Breast epithelium (tissue), 4 donors: ENCODE data around the gene VAMP2. TPM values are rescaled to one million over a fixed set of nuclear protein-coding genes. Genes with fewer than 3 reads are reported as not detected.

Experiments
- DNase-seq, 2 donors: peaks; one replicate each; pipeline ENCODE4 v3.0.0-alpha.2; 2019; ENCODE audit warnings: low spot score in 2 of 2
- H3K27ac ChIP-seq, 2 donors: fragments of 200-600 bp; sonication (generic) in 1 of 2; one replicate each; pipeline ENCODE4 v1.5.1; 2016 to 2019; ENCODE audit warnings: mild to moderate bottlenecking in 1 of 2
- H3K27me3 ChIP-seq, 2 donors: fragments of 200-600 bp; sonication (generic) in 1 of 2; one replicate each; pipeline versions ENCODE4 v1.5.1 to v1.6.0; 2017 to 2019; ENCODE audit warnings: control low read depth in 1 of 2, mild to moderate bottlenecking in 1 of 2
- H3K36me3 ChIP-seq: fragments of 200-600 bp; one replicate; pipeline ENCODE4 v1.5.1; 2019
- H3K4me1 ChIP-seq, 2 donors: fragments of 200-600 bp; sonication (generic); one replicate each; pipeline ENCODE4 v1.5.1; 2016 to 2019; ENCODE audit warnings: control low read depth in 1 of 2
- H3K4me3 ChIP-seq, 3 donors: fragments of 200-600 bp; sonication (generic); 1 replicate in 2 of 3; 2 replicates in 1 of 3; pipeline ENCODE4 v1.5.1; 2016 to 2019; ENCODE audit warnings: mild to moderate bottlenecking in 3 of 3, moderate library complexity in 2 of 3
- H3K9me3 ChIP-seq, 2 donors: fragments of 200-600 bp; sonication (generic) in 1 of 2; one replicate each; pipeline ENCODE4 v1.5.1; 2016 to 2019; ENCODE audit warnings: control low read depth in 1 of 2
- POLR2A ChIP-seq: fragments of 450-650 bp; IDR thresholded peaks from one replicate; pipeline ENCODE4 v1.6.1; 2016; ENCODE audit warnings: antibody characterized with exemption, mild to moderate bottlenecking, moderate library complexity
- POLR2AphosphoS5 ChIP-seq, 3 donors: sonication (generic); formaldehyde crosslinking; IDR thresholded peaks; one replicate each; pipeline ENCODE4 v1.6.1; 2017; ENCODE audit warnings: antibody characterized with exemption in 3 of 3
- intact Hi-C: fragments of 100-400 bp; cut with DNase I; formaldehyde crosslinking; loops from one replicate; pipeline ENCODE4 v1.15.1; 2023; ENCODE audit warnings: low total_unique reads
- total RNA-seq, 3 donors: library from RNA; depleted of rRNA; stranded (reverse); fragments of >200 nt; gene quantifications; one replicate each; pipeline ENCODE4 v1.1.0, GENCODE V29; 2016
- TF ChIP-seq, protein P1 (sequence below), 3 donors: fragments of 450-650 bp; IDR thresholded peaks; one replicate each; pipeline ENCODE4 v1.5.1; 2016 to 2017; ENCODE audit warnings: antibody characterized with exemption in 3 of 3, mild to moderate bottlenecking in 3 of 3, moderate library complexity in 3 of 3

The VAMP2 gene
- total RNA-seq, 3 donors from 2014 or later: 21.8 to 30.2 (median 28.1) TPM

- peaks cover 16% of the 10 kb centered on the region for H3K36me3 ChIP-seq
- TF ChIP-seq POLR2AphosphoS5 (IDR thresholded peaks at IDR 0.05) (peak in 1 of 3 donors; percentile 12), POLR2A (no peak)
- TF ChIP-seq, protein P1, sequence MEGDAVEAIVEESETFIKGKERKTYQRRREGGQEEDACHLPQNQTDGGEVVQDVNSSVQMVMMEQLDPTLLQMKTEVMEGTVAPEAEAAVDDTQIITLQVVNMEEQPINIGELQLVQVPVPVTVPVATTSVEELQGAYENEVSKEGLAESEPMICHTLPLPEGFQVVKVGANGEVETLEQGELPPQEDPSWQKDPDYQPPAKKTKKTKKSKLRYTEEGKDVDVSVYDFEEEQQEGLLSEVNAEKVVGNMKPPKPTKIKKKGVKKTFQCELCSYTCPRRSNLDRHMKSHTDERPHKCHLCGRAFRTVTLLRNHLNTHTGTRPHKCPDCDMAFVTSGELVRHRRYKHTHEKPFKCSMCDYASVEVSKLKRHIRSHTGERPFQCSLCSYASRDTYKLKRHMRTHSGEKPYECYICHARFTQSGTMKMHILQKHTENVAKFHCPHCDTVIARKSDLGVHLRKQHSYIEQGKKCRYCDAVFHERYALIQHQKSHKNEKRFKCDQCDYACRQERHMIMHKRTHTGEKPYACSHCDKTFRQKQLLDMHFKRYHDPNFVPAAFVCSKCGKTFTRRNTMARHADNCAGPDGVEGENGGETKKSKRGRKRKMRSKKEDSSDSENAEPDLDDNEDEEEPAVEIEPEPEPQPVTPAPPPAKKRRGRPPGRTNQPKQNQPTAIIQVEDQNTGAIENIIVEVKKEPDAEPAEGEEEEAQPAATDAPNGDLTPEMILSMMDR (IDR thresholded peaks at IDR 0.05): no peak
- intact Hi-C loops: no loop called here
- DNase-seq: peak in 1 of 2 donors; percentile 59
- H3K27ac ChIP-seq: peak overlapping the region; percentile 87 to 92
- H3K9me3 ChIP-seq: no peaks in the 10 kb centered on the region
- H3K4me3 ChIP-seq: no peak overlapping the region
- H3K4me1 ChIP-seq: peaks cover 0 to 7% of the 10 kb centered on the region in 2 donors
- H3K27me3 ChIP-seq: no peaks in the 10 kb centered on the region
These were observed 22.4 kb downstream of the VAMP2 start for GRCh38 chr17:8140065-8141029.

DNA sequence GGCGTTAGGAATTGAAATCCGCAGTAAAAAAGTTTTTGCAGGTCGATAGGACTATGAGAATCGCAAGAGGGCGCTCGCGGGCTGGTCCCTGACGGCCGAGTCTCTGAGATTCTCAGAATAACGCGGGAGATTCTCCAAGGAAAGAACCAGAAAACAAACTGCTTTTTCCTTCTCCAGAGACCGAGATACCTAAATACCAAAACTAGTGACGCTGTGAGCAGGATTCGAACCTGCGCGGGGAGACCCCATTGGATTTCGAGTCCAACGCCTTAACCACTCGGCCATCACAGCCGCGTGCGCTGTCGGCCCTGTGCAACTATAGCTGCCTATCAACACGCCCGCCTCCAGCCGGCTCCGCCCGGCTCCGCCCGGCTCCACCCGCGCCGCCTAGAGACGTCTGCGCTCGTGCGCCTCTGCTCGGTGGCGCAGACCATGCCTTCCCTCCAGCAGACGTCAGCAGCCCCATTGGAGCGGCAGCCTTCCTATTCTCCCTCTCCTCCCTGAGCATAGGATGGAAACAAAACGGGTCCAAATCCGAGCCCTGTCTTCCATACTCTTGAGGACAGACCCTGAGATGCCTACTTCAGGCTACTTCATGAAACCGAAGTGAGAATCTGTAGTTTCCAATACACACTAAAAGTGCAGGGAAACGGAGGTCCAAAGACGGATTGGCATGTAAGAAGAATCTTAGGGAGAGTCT, 23.9 kb downstream of the VAMP2 start:
- intact Hi-C loops: loop anchor here (10.0 kb wide), 1 partner anchor 76 kb away; the partner anchor contains the start of gene AURKB
- DNase-seq: peak; percentile 96 to 97
- TF ChIP-seq POLR2A (peak; percentile 54), POLR2AphosphoS5 (IDR thresholded peaks at IDR 0.05) (peak; percentile 88 to 95 (median 91))
- TF ChIP-seq, protein P1 (IDR thresholded peaks at IDR 0.05): peak; percentile 85 to 99 (median 93)

GRCh38 chr17:8138374-8138671, 24.4 kb downstream of the VAMP2 start:
- peaks cover 0 to 7% of the 10 kb centered on the region in 2 donors for H3K4me1 ChIP-seq
- H3K36me3 ChIP-seq: peaks cover 8% of the 10 kb centered on the region
- H3K9me3 ChIP-seq: no peaks in the 10 kb centered on the region
- TF ChIP-seq, protein P1 (IDR thresholded peaks at IDR 0.05): no peak
- no peak for TF ChIP-seq POLR2A
- no peak for TF ChIP-seq POLR2AphosphoS5 (IDR thresholded peaks at IDR 0.05)
- peak overlapping the region in 2 of 3 donors; percentile 32 to 52 for H3K4me3 ChIP-seq
- no peak for DNase-seq
- no peaks in the 10 kb centered on the region for H3K27me3 ChIP-seq
- peak overlapping the region; percentile 87 to 92 for H3K27ac ChIP-seq
- intact Hi-C loops: loop anchor here (10.0 kb wide), 1 partner anchor 76 kb away; the partner anchor contains the start of gene AURKB

More for the DNA sequence above, 23.9 kb downstream of the VAMP2 start:
- Histone ChIP-seq H3K4me1 (peaks cover 0 to 7% of the 10 kb centered on the region in 2 donors), H3K9me3 (no peaks in the 10 kb centered on the region), H3K27ac (peak overlapping the region; percentile 87 to 92), H3K4me3 (peak overlapping the region in 2 of 3 donors; percentile 32 to 52), H3K36me3 (peaks cover 8% of the 10 kb centered on the region), H3K27me3 (no peaks in the 10 kb centered on the region)

- Histone ChIP-seq H3K4me1 (peaks cover 0 to 7% of the 10 kb centered on the region in 2 donors), H3K27me3 (no peaks in the 10 kb centered on the region), H3K36me3 (peaks cover 8% of the 10 kb centered on the region), H3K9me3 (no peaks in the 10 kb centered on the region), H3K27ac (peak overlapping the region; percentile 87 to 92), H3K4me3 (peak overlapping the region in 2 of 3 donors; percentile 32 to 52)
- DNase-seq: no peak
- TF ChIP-seq POLR2AphosphoS5 (IDR thresholded peaks at IDR 0.05): no peak
- TF ChIP-seq, protein P1 (IDR thresholded peaks at IDR 0.05): no peak
- TF ChIP-seq POLR2A: no peak
- intact Hi-C loops: loop anchor here (10.0 kb wide), 1 partner anchor 77 kb away; the partner anchor contains the start of gene AURKB
These were observed 24.9 kb downstream of the VAMP2 start for GRCh38 chr17:8137645-8138373.
